ENCODE measurements around the gene ADAMTS17.

DNA sequence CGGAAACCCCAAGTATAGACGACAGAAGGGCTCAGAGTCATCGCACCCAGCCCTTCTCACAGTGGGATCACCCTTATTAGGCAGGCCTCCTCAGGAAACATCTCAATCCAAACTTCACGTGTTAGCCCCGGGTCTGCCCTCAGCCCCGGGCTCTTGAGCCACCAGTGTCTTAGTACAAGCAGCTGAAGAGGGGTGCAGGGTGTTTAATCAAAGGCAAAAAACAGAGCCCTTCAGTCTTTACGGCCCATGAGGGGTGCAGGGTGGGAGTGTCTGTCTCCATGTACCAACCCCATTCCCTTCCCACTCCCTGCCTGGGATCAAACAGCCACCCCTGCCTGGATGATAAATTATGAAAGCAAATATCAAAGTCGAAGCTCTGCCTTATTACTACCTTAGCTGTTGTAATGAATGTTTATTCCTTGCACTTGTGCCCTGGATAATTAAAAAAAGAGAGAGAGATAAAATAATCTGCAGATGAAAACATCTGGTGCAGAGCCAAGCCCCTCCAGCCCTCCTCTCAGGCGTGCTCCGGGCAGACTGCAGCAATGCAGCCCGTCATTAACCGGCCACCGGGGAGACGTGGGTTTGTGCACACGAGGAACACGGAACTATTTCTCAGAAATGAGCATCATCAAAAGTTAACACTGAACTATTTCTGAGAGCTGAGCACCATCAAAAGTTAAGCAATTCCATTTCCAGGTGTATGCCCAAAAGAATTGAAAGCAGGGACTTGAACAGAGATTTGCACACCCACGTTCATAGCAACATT is 64.5 kb downstream of the ADAMTS17 start:
- TF ChIP-seq, protein P1, sequence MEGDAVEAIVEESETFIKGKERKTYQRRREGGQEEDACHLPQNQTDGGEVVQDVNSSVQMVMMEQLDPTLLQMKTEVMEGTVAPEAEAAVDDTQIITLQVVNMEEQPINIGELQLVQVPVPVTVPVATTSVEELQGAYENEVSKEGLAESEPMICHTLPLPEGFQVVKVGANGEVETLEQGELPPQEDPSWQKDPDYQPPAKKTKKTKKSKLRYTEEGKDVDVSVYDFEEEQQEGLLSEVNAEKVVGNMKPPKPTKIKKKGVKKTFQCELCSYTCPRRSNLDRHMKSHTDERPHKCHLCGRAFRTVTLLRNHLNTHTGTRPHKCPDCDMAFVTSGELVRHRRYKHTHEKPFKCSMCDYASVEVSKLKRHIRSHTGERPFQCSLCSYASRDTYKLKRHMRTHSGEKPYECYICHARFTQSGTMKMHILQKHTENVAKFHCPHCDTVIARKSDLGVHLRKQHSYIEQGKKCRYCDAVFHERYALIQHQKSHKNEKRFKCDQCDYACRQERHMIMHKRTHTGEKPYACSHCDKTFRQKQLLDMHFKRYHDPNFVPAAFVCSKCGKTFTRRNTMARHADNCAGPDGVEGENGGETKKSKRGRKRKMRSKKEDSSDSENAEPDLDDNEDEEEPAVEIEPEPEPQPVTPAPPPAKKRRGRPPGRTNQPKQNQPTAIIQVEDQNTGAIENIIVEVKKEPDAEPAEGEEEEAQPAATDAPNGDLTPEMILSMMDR (conservative IDR thresholded peaks at IDR 0.05) = no peak
- TF ChIP-seq EZH2 (IDR thresholded peaks at IDR 0.05; ENCODE audit: low read depth) = no peak
